Stomach (tissue), 9 donors: ENCODE measurements around the gene LTO1. TPM values are rescaled to one million over a fixed set of nuclear protein-coding genes. Genes with fewer than 3 reads are reported as not detected.

Experiments
- DNase-seq, 2 donors: peaks; one replicate each; pipeline versions ENCODE4 v3.0.0 to v3.0.0-alpha.2; 2013 to 2019
- H3K27ac ChIP-seq, 5 donors: fragments of 200-600 bp in 4 of 5; sonication (generic) in 4 of 5; one replicate each; pipeline ENCODE4 v1.5.1; 2013 to 2019; ENCODE audit warnings: mild to moderate bottlenecking in 1 of 5, moderate library complexity in 1 of 5
- H3K27me3 ChIP-seq, 3 donors: fragments of 200-600 bp; sonication (generic); one replicate each; pipeline ENCODE4 v1.5.1; 2017 to 2019; ENCODE audit warnings: mixed run types in 1 of 3
- H3K36me3 ChIP-seq, 4 donors: fragments of 200-600 bp; sonication (generic); 1 replicate in 3 of 4; 2 replicates in 1 of 4; pipeline ENCODE4 v1.5.1; 2016 to 2019
- H3K4me1 ChIP-seq, 4 donors: fragments of 200-600 bp; sonication (generic); one replicate each; pipeline ENCODE4 v1.5.1; 2016 to 2019
- H3K4me3 ChIP-seq, 4 donors: fragments of 200-600 bp; sonication (generic) in 3 of 4; one replicate each; pipeline ENCODE4 v1.5.1; 2016 to 2019; ENCODE audit warnings: mild to moderate bottlenecking in 1 of 4
- H3K9me3 ChIP-seq, 4 donors: fragments of 200-600 bp; sonication (generic); one replicate each; pipeline ENCODE4 v1.5.1; 2016 to 2019
- CTCF ChIP-seq, 7 experiments: fragments of 450-650 bp in 4 of 7; fragments of 200-600 bp in 3 of 7; sonication (generic) in 3 of 7; IDR thresholded peaks; one replicate each; pipeline ENCODE4 v1.5.1; 2016 to 2019; ENCODE audit warnings: antibody characterized with exemption in 7 of 7, control low read depth in 2 of 7, mild to moderate bottlenecking in 1 of 7
- EP300 ChIP-seq: sonication (generic); formaldehyde crosslinking; IDR thresholded peaks from one replicate; pipeline ENCODE4 v1.6.1; 2017; ENCODE audit warnings: antibody characterized with exemption
- POLR2A ChIP-seq, 4 donors: fragments of 450-650 bp; IDR thresholded peaks; one replicate each; pipeline ENCODE4 v1.6.1; 2016; ENCODE audit warnings: antibody characterized with exemption in 4 of 4, control low read depth in 2 of 4, mild to moderate bottlenecking in 1 of 4, moderate library complexity in 1 of 4
- POLR2AphosphoS5 ChIP-seq, 3 donors: sonication (generic); formaldehyde crosslinking; IDR thresholded peaks; one replicate each; pipeline ENCODE4 v1.6.1; 2016; ENCODE audit warnings: antibody characterized with exemption in 3 of 3
- WGBS, 5 donors: extraction: QIAGEN DNeasy Blood & Tissue Kit in 3 of 5; methylation state at CpG; one replicate each; pipeline versions ENCODE4 v1.1.5 to v1.1.7; 2013 to 2018; 5-methylcytosine and 5-hydroxymethylcytosine counted together
- intact Hi-C: fragments of 100-400 bp; cut with DNase I; formaldehyde crosslinking; loops from one replicate; pipeline ENCODE4 v1.15.1; 2023; ENCODE audit warnings: low total_unique reads
- polyA plus RNA-seq, 3 donors: library from polyadenylated mRNA; stranded (reverse); fragments of 200-250 nt; gene quantifications; one replicate each; pipeline ENCODE4 v1.2.3, GENCODE V29; 2013
- total RNA-seq, 5 donors: library from RNA; depleted of rRNA; stranded (reverse); fragments of >200 nt; gene quantifications; one replicate each; pipeline versions ENCODE4 v1.1.0 to v1.2.3, GENCODE V29; 2014 to 2016
- donor health status: healthy with polysubstance abuse.
- donor health status: Bipolar disorder and iron deficiency.
- donor health status: healthy.

The LTO1 gene
- total and polyA plus RNA-seq, 8 donors, result 2.3 to 107 (median 23.3) TPM

GRCh38 chr11:69685348-69685747 is 10.2 kb upstream of the LTO1 start:
- Histone ChIP-seq H3K36me3 (no peaks in the 10 kb centered on the region), H3K27me3 (peaks cover 0 to 28% (median 4%) of the 10 kb centered on the region in 3 donors), H3K9me3 (no peaks in the 10 kb centered on the region), H3K27ac (no peak overlapping the region), H3K4me1 (peaks cover 5 to 7% (median 6%) of the 10 kb centered on the region in 4 donors), H3K4me3 (no peak overlapping the region)
- 56 to 73% (median 63%) methylated on average over 8 of the region's 8 CpGs for WGBS, 5 donors
- intact Hi-C loops, result loop anchor here (5.0 kb wide), 1 partner anchor 507 kb away; no protein-coding TSS in a partner anchor
- DNase-seq, result no peak
- no peak for TF ChIP-seq CTCF (IDR thresholded peaks at IDR 0.05)

- DNase-seq, result no peak
- H3K36me3 ChIP-seq, result no peaks in the 10 kb centered on the region
- H3K4me1 ChIP-seq, result peaks cover 5 to 7% (median 6%) of the 10 kb centered on the region in 4 donors
- no peaks in the 10 kb centered on the region for H3K9me3 ChIP-seq
- H3K27me3 ChIP-seq, result peaks cover 0 to 28% (median 4%) of the 10 kb centered on the region in 3 donors
- H3K4me3 ChIP-seq, result no peak overlapping the region
- no peak overlapping the region for H3K27ac ChIP-seq
- WGBS, 5 donors, result 69 to 85% (median 83%) methylated on average over 10 to 11 of the region's 11 CpGs
- intact Hi-C loops, result loop anchor here (5.0 kb wide), 1 partner anchor 508 kb away; no protein-coding TSS in a partner anchor
- TF ChIP-seq CTCF (IDR thresholded peaks at IDR 0.05) (no peak), POLR2AphosphoS5 (IDR thresholded peaks at IDR 0.05) (no peak), POLR2A (IDR thresholded peaks at IDR 0.05) (no peak), EP300 (no peak)
Observed at GRCh38 chr11:69684651-69685050, 9.5 kb upstream of the LTO1 start.

GRCh38 chr11:69683764-69684333 is 8.7 kb upstream of the LTO1 start:
- 53 to 60% (median 55%) methylated on average over 6 to 9 of the region's 9 CpGs for WGBS, 5 donors
- peaks cover 0 to 28% (median 4%) of the 10 kb centered on the region in 3 donors for H3K27me3 ChIP-seq
- intact Hi-C loops, result no loop called here

GRCh38 chr11:69682681-69683326 is 7.7 kb upstream of the LTO1 start:
- peaks cover 0 to 28% (median 4%) of the 10 kb centered on the region in 3 donors for H3K27me3 ChIP-seq
- H3K9me3 ChIP-seq, result no peaks in the 10 kb centered on the region
- 83 to 90% (median 87%) methylated on average over 7 of the region's 7 CpGs for WGBS, 5 donors
- intact Hi-C loops, result no loop called here
- no peak overlapping the region for H3K27ac ChIP-seq
- no peak for TF ChIP-seq POLR2A (IDR thresholded peaks at IDR 0.05)
- no peak for TF ChIP-seq EP300
- TF ChIP-seq POLR2AphosphoS5 (IDR thresholded peaks at IDR 0.05), result no peak
- no peak for TF ChIP-seq CTCF (IDR thresholded peaks at IDR 0.05)
- H3K4me3 ChIP-seq, result no peak overlapping the region
- H3K4me1 ChIP-seq, result peaks cover 5 to 7% (median 6%) of the 10 kb centered on the region in 4 donors
- no peak for DNase-seq
- no peaks in the 10 kb centered on the region for H3K36me3 ChIP-seq

More at GRCh38 chr11:69683764-69684333, 8.7 kb upstream of the LTO1 start:
- Histone ChIP-seq H3K4me1 (peaks cover 5 to 7% (median 6%) of the 10 kb centered on the region in 4 donors), H3K9me3 (no peaks in the 10 kb centered on the region), H3K36me3 (no peaks in the 10 kb centered on the region), H3K4me3 (no peak overlapping the region), H3K27ac (no peak overlapping the region)
- DNase-seq, result peak in 1 of 2 donors; percentile 42
- TF ChIP-seq CTCF (IDR thresholded peaks at IDR 0.05) (peak in 5 of 7 experiments; percentile 6 to 33 (median 20)), POLR2A (IDR thresholded peaks at IDR 0.05) (no peak)
